Measurements from ENCODE around the gene TNN. TPM values are rescaled to one million over a fixed set of nuclear protein-coding genes. Genes with fewer than 3 reads are reported as not detected.

TNN gene
- polyA plus RNA-seq, 1 donor from 2014 or later: not detected

- Histone ChIP-seq H3K79me2 (replicated peaks; ENCODE audit: insufficient read depth, low read length) (no peaks in the 10 kb centered on the region), H3K9me2 (ENCODE audit: insufficient read depth, low read length) (no peaks in the 10 kb centered on the region), H3K4me3 (ENCODE audit: low read length) (no peak overlapping the region)
Observed at GRCh38 chr1:175176246-175176645, 108.6 kb downstream of the TNN start.

GRCh38 chr1:175178056-175178455, 110.4 kb downstream of the TNN start:
- Histone ChIP-seq H3K9me3 (ENCODE audit: low read length) (no peaks in the 10 kb centered on the region), H3K4me3 (ENCODE audit: low read length) (no peak overlapping the region), H3K9me2 (ENCODE audit: insufficient read depth, low read length) (no peaks in the 10 kb centered on the region), H3K36me3 (ENCODE audit: insufficient read depth, low read length) (no peaks in the 10 kb centered on the region), H3F3A (ENCODE audit: insufficient read depth, low read length, poor library complexity, severe bottlenecking) (no peaks in the 10 kb centered on the region), H3K27me3 (ENCODE audit: insufficient read depth, low read depth, low read length) (no peaks in the 10 kb centered on the region), H3K4me2 (ENCODE audit: low read length) (no peak overlapping the region), H3K27ac (ENCODE audit: low read length) (no peak overlapping the region), H4K20me1 (ENCODE audit: insufficient read depth) (no peaks in the 10 kb centered on the region), H3K9ac (ENCODE audit: low read length) (no peak overlapping the region), H3K79me2 (replicated peaks; ENCODE audit: insufficient read depth, low read length) (no peaks in the 10 kb centered on the region), H2AFZ (ENCODE audit: low read depth, low read length) (no peak overlapping the region)
- TF ChIP-seq, protein P1, sequence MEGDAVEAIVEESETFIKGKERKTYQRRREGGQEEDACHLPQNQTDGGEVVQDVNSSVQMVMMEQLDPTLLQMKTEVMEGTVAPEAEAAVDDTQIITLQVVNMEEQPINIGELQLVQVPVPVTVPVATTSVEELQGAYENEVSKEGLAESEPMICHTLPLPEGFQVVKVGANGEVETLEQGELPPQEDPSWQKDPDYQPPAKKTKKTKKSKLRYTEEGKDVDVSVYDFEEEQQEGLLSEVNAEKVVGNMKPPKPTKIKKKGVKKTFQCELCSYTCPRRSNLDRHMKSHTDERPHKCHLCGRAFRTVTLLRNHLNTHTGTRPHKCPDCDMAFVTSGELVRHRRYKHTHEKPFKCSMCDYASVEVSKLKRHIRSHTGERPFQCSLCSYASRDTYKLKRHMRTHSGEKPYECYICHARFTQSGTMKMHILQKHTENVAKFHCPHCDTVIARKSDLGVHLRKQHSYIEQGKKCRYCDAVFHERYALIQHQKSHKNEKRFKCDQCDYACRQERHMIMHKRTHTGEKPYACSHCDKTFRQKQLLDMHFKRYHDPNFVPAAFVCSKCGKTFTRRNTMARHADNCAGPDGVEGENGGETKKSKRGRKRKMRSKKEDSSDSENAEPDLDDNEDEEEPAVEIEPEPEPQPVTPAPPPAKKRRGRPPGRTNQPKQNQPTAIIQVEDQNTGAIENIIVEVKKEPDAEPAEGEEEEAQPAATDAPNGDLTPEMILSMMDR (IDR thresholded peaks at IDR 0.05; ENCODE audit: poor library complexity, severe bottlenecking): no peak
- TF ChIP-seq REST (IDR thresholded peaks at IDR 0.05; ENCODE audit: borderline replicate concordance): no peak
- no peak for TF ChIP-seq RAD21 (conservative IDR thresholded peaks at IDR 0.05)
- TF ChIP-seq MXI1 (conservative IDR thresholded peaks at IDR 0.05; ENCODE audit: poor library complexity, severe bottlenecking): no peak
- TF ChIP-seq EP300 (conservative IDR thresholded peaks at IDR 0.05; ENCODE audit: poor library complexity, severe bottlenecking): no peak
- TF ChIP-seq TAF1 (IDR thresholded peaks at IDR 0.05; ENCODE audit: low read depth): no peak
- no peak for TF ChIP-seq POLR2AphosphoS5 (IDR thresholded peaks at IDR 0.05)
- TF ChIP-seq EZH2 (IDR thresholded peaks at IDR 0.05; ENCODE audit: borderline replicate concordance, insufficient read depth, low read length, poor library complexity, severe bottlenecking): no peak

More at GRCh38 chr1:175176246-175176645, 108.6 kb downstream of the TNN start:
- Histone ChIP-seq H3K4me2 (ENCODE audit: low read length) (no peak overlapping the region), H4K20me1 (ENCODE audit: insufficient read depth) (no peaks in the 10 kb centered on the region), H3K27me3 (ENCODE audit: insufficient read depth, low read depth, low read length) (no peaks in the 10 kb centered on the region), H3K9ac (ENCODE audit: low read length) (no peak overlapping the region), H3K36me3 (ENCODE audit: insufficient read depth, low read length) (no peaks in the 10 kb centered on the region), H3K27ac (ENCODE audit: low read length) (no peak overlapping the region), H2AFZ (ENCODE audit: low read depth, low read length) (no peak overlapping the region), H3F3A (ENCODE audit: insufficient read depth, low read length, poor library complexity, severe bottlenecking) (no peaks in the 10 kb centered on the region), H3K9me3 (ENCODE audit: low read length) (no peaks in the 10 kb centered on the region)
- TF ChIP-seq, protein P1 (IDR thresholded peaks at IDR 0.05; ENCODE audit: poor library complexity, severe bottlenecking): no peak
- TF ChIP-seq EP300 (conservative IDR thresholded peaks at IDR 0.05; ENCODE audit: poor library complexity, severe bottlenecking) (no peak), SMC3 (conservative IDR thresholded peaks at IDR 0.05; ENCODE audit: poor library complexity) (no peak), TAF1 (IDR thresholded peaks at IDR 0.05; ENCODE audit: low read depth) (no peak), EZH2 (IDR thresholded peaks at IDR 0.05; ENCODE audit: borderline replicate concordance, insufficient read depth, low read length, poor library complexity, severe bottlenecking) (no peak), REST (IDR thresholded peaks at IDR 0.05; ENCODE audit: borderline replicate concordance) (no peak), RAD21 (conservative IDR thresholded peaks at IDR 0.05) (no peak)
